C4-2B (cell line): ENCODE data around the gene SLC28A1.

Experiments used
- ZFX ChIP-seq: fragments of 450-650 bp; IDR thresholded peaks from 2 replicates; pipeline ENCODE4 v1.6.1; 2017
- TF ChIP-seq, protein P1 (sequence below): fragments of 450-650 bp; conservative IDR thresholded peaks from 2 replicates; pipeline ENCODE4 v1.5.1; 2017; ENCODE audit warnings: mild to moderate bottlenecking

DNA sequence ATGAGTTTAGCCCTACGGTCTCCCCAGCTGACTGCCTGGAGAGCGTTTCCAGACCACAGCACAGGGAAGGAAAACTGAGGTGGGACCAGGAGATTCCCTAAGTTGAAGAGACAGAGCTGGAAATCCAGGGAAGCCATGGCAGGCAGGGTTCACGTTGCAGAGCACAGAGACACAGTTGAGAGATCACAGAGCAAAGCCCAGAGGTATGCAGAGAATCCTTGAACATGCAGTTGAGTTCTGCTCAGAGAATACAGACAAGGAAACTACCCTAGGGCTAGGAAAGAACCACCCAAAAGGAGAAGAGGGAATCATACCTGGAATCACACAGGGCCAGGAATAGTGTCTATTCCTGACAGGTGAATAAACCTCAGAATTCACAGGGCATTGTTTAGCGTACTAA is 14.3 kb downstream of the SLC28A1 start:
- TF ChIP-seq, protein P1, sequence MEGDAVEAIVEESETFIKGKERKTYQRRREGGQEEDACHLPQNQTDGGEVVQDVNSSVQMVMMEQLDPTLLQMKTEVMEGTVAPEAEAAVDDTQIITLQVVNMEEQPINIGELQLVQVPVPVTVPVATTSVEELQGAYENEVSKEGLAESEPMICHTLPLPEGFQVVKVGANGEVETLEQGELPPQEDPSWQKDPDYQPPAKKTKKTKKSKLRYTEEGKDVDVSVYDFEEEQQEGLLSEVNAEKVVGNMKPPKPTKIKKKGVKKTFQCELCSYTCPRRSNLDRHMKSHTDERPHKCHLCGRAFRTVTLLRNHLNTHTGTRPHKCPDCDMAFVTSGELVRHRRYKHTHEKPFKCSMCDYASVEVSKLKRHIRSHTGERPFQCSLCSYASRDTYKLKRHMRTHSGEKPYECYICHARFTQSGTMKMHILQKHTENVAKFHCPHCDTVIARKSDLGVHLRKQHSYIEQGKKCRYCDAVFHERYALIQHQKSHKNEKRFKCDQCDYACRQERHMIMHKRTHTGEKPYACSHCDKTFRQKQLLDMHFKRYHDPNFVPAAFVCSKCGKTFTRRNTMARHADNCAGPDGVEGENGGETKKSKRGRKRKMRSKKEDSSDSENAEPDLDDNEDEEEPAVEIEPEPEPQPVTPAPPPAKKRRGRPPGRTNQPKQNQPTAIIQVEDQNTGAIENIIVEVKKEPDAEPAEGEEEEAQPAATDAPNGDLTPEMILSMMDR = no peak
- no peak for TF ChIP-seq ZFX
